Measurements from ENCODE around the gene KRTAP5-10. TPM values are rescaled to one million over a fixed set of nuclear protein-coding genes. Genes with fewer than 3 reads are reported as not detected.
"Not testable (repeated sequence)": the region's sequence is repeated elsewhere in the genome, so short reads cannot be mapped to it uniquely, and the experiment has no call there.

KRTAP5-10 gene, protein sequence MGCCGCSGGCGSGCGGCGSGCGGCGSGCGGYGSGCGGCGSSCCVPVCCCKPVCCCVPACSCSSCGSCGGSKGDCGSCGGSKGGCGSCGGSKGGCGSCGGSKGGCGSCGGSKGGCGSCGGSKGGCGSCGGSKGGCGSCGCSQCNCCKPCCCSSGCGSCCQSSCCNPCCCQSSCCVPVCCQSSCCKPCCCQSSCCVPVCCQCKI
- total RNA-seq (ENCODE audit: low replicate concordance), result not detected in 2 replicates

- no peak within 1 kb of the TSS for H3K4me3 ChIP-seq (ENCODE audit: low read depth, low read length)
- TF ChIP-seq, protein P1, sequence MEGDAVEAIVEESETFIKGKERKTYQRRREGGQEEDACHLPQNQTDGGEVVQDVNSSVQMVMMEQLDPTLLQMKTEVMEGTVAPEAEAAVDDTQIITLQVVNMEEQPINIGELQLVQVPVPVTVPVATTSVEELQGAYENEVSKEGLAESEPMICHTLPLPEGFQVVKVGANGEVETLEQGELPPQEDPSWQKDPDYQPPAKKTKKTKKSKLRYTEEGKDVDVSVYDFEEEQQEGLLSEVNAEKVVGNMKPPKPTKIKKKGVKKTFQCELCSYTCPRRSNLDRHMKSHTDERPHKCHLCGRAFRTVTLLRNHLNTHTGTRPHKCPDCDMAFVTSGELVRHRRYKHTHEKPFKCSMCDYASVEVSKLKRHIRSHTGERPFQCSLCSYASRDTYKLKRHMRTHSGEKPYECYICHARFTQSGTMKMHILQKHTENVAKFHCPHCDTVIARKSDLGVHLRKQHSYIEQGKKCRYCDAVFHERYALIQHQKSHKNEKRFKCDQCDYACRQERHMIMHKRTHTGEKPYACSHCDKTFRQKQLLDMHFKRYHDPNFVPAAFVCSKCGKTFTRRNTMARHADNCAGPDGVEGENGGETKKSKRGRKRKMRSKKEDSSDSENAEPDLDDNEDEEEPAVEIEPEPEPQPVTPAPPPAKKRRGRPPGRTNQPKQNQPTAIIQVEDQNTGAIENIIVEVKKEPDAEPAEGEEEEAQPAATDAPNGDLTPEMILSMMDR (IDR thresholded peaks at IDR 0.05; ENCODE audit: insufficient read depth, low read length), result no peak
- no peak for DNase-seq (ENCODE audit: low read depth)
These were observed at the start of gene KRTAP5-10 for GRCh38 chr11:71565263-71565662. TSS of gene KRTAP5-10 (plus strand) at chr11:71565563. CDS start at chr11:71565588, 25 bp downstream.

- TF ChIP-seq, protein P1 (IDR thresholded peaks at IDR 0.05; ENCODE audit: insufficient read depth, low read length), result no peak
- DNase-seq (ENCODE audit: low read depth), result no peak
- H3K4me3 ChIP-seq (ENCODE audit: low read depth, low read length), result no peak overlapping the region
These were observed 46.6 kb upstream of the KRTAP5-10 start for GRCh38 chr11:71518506-71519471.

- TF ChIP-seq, protein P1 (IDR thresholded peaks at IDR 0.05; ENCODE audit: insufficient read depth, low read length), result no peak
- no peak overlapping the region for H3K4me3 ChIP-seq (ENCODE audit: low read depth, low read length)
- no peak for DNase-seq (ENCODE audit: low read depth)
These were observed 45.8 kb upstream of the KRTAP5-10 start for GRCh38 chr11:71519546-71519945.

- TF ChIP-seq, protein P1 (IDR thresholded peaks at IDR 0.05; ENCODE audit: insufficient read depth, low read length), result no peak
- no peak overlapping the region for H3K4me3 ChIP-seq (ENCODE audit: low read depth, low read length)
- DNase-seq (ENCODE audit: low read depth), result no peak
These were observed 40.0 kb upstream of the KRTAP5-10 start for GRCh38 chr11:71525188-71525937.

- no peak overlapping the region for H3K4me3 ChIP-seq (ENCODE audit: low read depth, low read length)
- TF ChIP-seq, protein P1 (IDR thresholded peaks at IDR 0.05; ENCODE audit: insufficient read depth, low read length), result no peak
- DNase-seq (ENCODE audit: low read depth), result no peak
These were observed 39.3 kb upstream of the KRTAP5-10 start for GRCh38 chr11:71525938-71526495.

DNA sequence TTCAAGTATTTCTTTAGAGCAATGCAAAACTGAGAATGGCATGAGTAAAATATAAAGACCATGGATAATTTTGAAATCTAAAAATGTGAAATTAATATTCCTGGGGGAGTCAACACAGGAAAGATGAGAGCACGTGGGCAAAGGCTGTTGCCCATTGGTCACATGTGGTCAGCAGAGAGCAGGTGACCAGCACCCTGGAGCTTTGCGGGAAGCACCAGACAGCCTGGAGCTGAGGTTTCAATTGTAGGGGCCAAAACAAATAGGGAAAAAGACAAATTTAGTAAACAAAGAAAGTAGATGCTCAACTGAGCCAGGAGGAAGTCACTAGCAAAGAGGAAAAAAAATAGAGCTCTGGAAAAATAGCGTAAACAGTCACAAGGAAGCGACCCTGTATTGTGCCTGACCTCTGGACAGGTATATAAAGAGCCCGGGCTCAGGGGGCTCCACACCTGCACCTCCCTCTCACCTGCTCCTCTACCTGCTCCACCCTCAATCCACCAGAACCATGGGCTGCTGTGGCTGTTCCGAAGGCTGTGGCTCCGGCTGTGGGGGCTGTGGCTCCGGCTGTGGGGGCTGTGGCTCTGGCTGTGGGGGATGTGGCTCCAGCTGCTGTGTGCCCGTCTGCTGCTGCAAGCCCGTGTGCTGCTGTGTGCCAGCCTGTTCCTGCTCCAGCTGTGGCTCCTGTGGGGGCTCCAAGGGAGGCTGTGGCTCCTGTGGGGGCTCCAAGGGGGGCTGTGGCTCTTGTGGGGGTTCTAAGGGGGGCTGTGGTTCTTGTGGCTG, 38.4 kb upstream of the KRTAP5-10 start, which contains the start of gene KRTAP5-7:
TSS of gene KRTAP5-7 (plus strand) at position 472 of the 780 bp plus-strand sequence. CDS start at position 506, 34 bp downstream.
- H3K4me3 ChIP-seq (ENCODE audit: low read depth, low read length); DNase-seq (ENCODE audit: low read depth): not testable (repeated sequence)

Data from fibroblast of the aortic adventitia (primary cell).